Astrocyte of the cerebellum (primary cell): ENCODE data around the gene C16orf96.

ENCODE experiments used
- DNase-seq: peaks from one replicate; pipeline ENCODE4 v3.0.0-alpha.2; 2011; ENCODE audit warnings: low read depth
- H3K4me3 ChIP-seq: 2 replicates; pipeline ENCODE4 v1.5.1; 2011; ENCODE audit warnings: mild to moderate bottlenecking, low read depth, low read length, moderate library complexity
- in situ Hi-C: cut with HindIII; loops from 2 replicates; pipeline ENCODE4 v1.10.0; 2017; ENCODE audit warnings: low sequenced_read_pairs
- TF ChIP-seq, protein P1 (sequence below): IDR thresholded peaks from 2 replicates; pipeline ENCODE4 v1.5.1; 2012; ENCODE audit warnings: low read length, low read depth, moderate library complexity, mild to moderate bottlenecking; ENCODE audit errors: missing control alignments

C16orf96 gene

GRCh38 chr16:4533490-4533889 is 22.6 kb upstream of the C16orf96 start:
- H3K4me3 ChIP-seq: no peak overlapping the region
- TF ChIP-seq, protein P1, sequence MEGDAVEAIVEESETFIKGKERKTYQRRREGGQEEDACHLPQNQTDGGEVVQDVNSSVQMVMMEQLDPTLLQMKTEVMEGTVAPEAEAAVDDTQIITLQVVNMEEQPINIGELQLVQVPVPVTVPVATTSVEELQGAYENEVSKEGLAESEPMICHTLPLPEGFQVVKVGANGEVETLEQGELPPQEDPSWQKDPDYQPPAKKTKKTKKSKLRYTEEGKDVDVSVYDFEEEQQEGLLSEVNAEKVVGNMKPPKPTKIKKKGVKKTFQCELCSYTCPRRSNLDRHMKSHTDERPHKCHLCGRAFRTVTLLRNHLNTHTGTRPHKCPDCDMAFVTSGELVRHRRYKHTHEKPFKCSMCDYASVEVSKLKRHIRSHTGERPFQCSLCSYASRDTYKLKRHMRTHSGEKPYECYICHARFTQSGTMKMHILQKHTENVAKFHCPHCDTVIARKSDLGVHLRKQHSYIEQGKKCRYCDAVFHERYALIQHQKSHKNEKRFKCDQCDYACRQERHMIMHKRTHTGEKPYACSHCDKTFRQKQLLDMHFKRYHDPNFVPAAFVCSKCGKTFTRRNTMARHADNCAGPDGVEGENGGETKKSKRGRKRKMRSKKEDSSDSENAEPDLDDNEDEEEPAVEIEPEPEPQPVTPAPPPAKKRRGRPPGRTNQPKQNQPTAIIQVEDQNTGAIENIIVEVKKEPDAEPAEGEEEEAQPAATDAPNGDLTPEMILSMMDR: no peak
- no peak for DNase-seq
- in situ Hi-C loops: no loop called here

DNA sequence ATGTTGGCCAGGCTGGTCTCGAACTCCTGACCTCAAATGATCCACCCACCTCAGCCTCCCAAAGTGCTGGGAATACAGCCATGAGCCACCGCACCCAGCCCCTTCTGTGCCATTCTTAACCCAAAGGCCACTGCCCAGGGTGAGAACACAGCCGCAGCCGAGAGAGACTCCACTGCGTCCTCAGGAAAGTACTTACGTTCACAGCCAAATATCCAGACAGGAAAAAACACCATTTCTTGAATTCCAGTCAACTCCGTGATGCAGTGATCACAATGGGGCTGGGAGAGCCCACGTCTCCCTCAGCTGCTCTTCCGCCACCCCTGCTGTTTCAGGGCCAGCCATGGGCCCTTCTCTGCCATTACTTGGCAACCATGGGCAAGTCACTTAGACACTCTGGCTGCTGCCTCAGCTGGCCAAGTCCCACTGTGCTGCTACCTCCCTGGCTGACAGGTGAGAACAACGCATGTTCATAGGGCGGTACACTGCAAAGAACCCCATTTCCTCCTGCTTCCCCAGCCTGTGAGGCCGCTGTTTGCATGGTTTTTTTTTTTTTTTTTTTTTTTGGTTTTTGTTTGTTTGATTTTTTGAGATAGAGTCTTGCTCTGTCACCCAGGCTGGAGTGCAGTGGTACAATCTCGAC is 21.9 kb upstream of the C16orf96 start:
- H3K4me3 ChIP-seq: no peak overlapping the region
- TF ChIP-seq, protein P1: no peak
- DNase-seq: no peak
- in situ Hi-C loops: no loop called here

- in situ Hi-C loops: no loop called here
- DNase-seq: no peak
- no peak overlapping the region for H3K4me3 ChIP-seq
- TF ChIP-seq, protein P1: no peak
Observed at GRCh38 chr16:4535627-4536108, 20.5 kb upstream of the C16orf96 start.

DNA sequence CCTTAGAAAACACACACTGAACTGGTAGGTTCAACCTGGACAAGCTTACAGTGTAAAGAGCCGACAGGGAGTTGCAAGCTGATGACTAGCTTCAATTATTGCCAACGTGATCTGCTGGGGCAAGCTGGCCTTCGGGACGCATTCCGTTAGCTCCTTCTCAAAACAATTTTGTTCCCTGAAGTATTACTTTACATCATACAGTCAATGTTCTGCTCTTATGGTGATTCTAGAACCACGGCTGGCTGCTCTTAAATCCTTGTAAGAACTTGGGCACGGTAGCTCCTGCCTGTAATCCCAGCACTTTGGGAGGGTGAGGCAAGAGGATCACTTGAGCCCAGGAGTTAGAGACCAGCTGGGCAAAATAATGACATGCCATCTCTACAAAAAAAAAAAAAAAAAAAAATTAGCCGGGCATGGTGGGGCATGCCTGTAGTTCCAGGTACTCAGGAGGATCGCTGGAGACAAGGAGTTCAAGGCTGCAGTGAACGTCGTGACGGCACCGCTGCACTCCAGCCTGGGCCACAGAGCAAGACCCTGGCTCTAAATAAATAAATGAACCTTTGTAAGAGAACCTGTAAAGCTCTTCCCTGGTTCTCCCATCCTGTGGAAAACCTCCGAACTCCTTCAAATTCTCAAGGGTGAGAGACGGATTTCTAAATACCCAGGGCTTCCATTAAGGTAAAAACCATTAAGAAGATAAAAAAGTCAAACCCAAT is 19.6 kb upstream of the C16orf96 start:
- in situ Hi-C loops: no loop called here
- DNase-seq: no peak
- no peak overlapping the region for H3K4me3 ChIP-seq
- TF ChIP-seq, protein P1: no peak

DNA sequence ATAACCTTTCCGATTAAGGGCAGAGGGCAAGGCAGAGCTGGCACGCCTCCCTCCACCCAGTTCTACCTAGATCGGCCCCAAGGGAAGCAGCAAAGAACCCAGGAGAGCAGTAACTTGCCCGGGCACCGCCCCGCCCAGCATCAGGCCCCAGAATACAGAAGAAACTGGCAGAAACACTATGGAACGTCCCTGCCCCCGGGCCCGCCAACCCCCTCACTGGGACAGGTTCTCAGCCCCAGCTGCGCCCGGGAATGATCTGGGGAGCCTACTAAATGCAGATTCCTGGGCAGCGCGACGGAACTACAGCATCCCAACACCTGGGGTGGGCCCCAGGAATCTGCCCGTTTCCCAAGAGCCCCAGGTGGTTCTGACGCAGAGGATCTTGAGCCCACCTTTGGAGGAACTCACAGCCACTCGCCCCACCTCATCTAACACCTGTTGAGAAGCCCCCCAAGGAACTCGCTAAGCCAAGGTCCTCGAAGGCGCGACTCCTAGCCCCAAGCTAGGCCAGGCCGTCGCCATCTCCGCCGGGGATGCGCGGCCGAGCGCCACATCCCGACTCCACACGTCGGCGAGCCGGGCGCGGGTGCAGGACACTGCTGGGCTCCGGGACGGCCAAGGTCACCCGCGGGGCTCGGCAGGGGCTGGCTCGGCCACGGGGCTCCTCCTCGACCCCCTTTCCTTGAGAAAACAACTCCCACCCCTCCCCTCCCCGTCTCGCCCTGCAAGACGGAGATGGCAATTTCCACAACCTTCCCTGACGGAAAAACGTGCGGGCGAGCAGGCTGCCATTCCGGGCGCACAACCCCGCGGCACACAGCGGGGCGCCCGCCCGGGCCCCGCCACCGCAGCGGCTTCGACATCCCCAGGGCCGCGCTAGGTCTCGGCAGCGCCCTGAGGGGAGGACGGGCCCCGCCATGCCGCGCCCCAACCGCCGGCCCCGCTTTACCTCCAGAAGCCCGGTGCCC is 18.5 kb upstream of the C16orf96 start:
- H3K4me3 ChIP-seq: peak overlapping the region; percentile 58
- TF ChIP-seq, protein P1: no peak
- no peak for DNase-seq
- in situ Hi-C loops: no loop called here
